HepG2 (cell line): ENCODE results near the gene SELENOT. TPM values are rescaled to one million over a fixed set of nuclear protein-coding genes. Genes with fewer than 3 reads are reported as not detected.

ENCODE experiments used
- BRD4 ChIP-seq: sonication (generic); formaldehyde crosslinking; IDR thresholded peaks from 2 replicates; pipeline ENCODE4 v1.4.0; 2020; ENCODE audit warnings: missing genetic modification reagents
- CHD4 ChIP-seq: fragments of 200-600 bp; sonication (generic); IDR thresholded peaks from 2 replicates; pipeline ENCODE4 v1.7.0; 2017; ENCODE audit warnings: mild to moderate bottlenecking, low read length, borderline replicate concordance
- JDP2 ChIP-seq: sonication (generic); formaldehyde crosslinking; IDR thresholded peaks from 2 replicates; pipeline ENCODE4 v1.8.1; 2022; ENCODE audit warnings: missing genetic modification reagents, borderline replicate concordance
- KAT2B ChIP-seq: fragments of 150-350 bp; IDR thresholded peaks from 2 replicates; pipeline ENCODE4 v1.6.1; 2014; ENCODE audit warnings: low read depth, low read length, borderline replicate concordance
- MEF2D ChIP-seq: sonication (generic); formaldehyde crosslinking; IDR thresholded peaks from 2 replicates; pipeline ENCODE4 v1.5.1; 2020; ENCODE audit warnings: mild to moderate bottlenecking, missing genetic modification reagents
- NCOR1 ChIP-seq: fragments of 200-600 bp; sonication (generic); IDR thresholded peaks from 2 replicates; pipeline ENCODE4 v1.7.0; 2017; ENCODE audit warnings: antibody characterized with exemption, low read length, borderline replicate concordance
- NFE2L2 ChIP-seq: fragments of 150-350 bp; IDR thresholded peaks from 2 replicates; pipeline ENCODE4 v1.6.1; 2014; ENCODE audit warnings: low read length
- ONECUT2 ChIP-seq: sonication (generic); formaldehyde crosslinking; IDR thresholded peaks from 2 replicates; pipeline ENCODE4 v1.4.0; 2020; ENCODE audit warnings: missing genetic modification reagents
- RBM22 ChIP-seq: fragments of 200-400 bp; formaldehyde crosslinking; optimal IDR thresholded peaks from 2 replicates; pipeline ENCODE3; 2017; ENCODE audit warnings: mild to moderate bottlenecking, low read length, moderate library complexity
- RXRA ChIP-seq: sonication (generic); formaldehyde crosslinking; IDR thresholded peaks from 2 replicates; pipeline ENCODE4 v1.5.1; 2020; ENCODE audit warnings: missing genetic modification reagents
- SALL2 ChIP-seq: sonication (generic); formaldehyde crosslinking; IDR thresholded peaks from 2 replicates; pipeline ENCODE4 v1.8.1; 2023; ENCODE audit warnings: mild to moderate bottlenecking, missing genetic modification reagents, inconsistent platforms
- SIN3B ChIP-seq: fragments of 150-350 bp; IDR thresholded peaks from 2 replicates; pipeline ENCODE4 v1.6.1; 2014; ENCODE audit warnings: low read length
- SIX4 ChIP-seq: sonication (generic); formaldehyde crosslinking; IDR thresholded peaks from 2 replicates; pipeline ENCODE4 v1.4.0; 2020; ENCODE audit warnings: missing genetic modification reagents
- SRF ChIP-seq: IDR thresholded peaks from 2 replicates; pipeline ENCODE4 v1.6.1; 2011; ENCODE audit warnings: mild to moderate bottlenecking, low read depth, low read length, moderate library complexity
- TBX3 ChIP-seq: fragments of 450-650 bp; IDR thresholded peaks from 2 replicates; pipeline ENCODE4 v1.6.1; 2017; ENCODE audit warnings: antibody characterized with exemption, mild to moderate bottlenecking, inconsistent platforms, borderline replicate concordance
- ZNF124 ChIP-seq: sonication (generic); formaldehyde crosslinking; IDR thresholded peaks from 2 replicates; pipeline ENCODE4 v1.4.0; 2020; ENCODE audit warnings: missing genetic modification reagents
- ZNF282 ChIP-seq: fragments of 450-650 bp; IDR thresholded peaks from 2 replicates; pipeline ENCODE4 v1.6.1; 2018; ENCODE audit not compliant: partially characterized antibody
- ZNF546 ChIP-seq: sonication (generic); formaldehyde crosslinking; conservative IDR thresholded peaks from 2 replicates; pipeline ENCODE4 v1.8.1; 2023; ENCODE audit warnings: mild to moderate bottlenecking, missing genetic modification reagents
- ZNF615 ChIP-seq: sonication (generic); formaldehyde crosslinking; IDR thresholded peaks from 2 replicates; pipeline ENCODE4 v1.5.0; 2020; ENCODE audit warnings: mild to moderate bottlenecking, missing genetic modification reagents, borderline replicate concordance
- ZNF781 ChIP-seq: sonication (generic); formaldehyde crosslinking; IDR thresholded peaks from 2 replicates; pipeline ENCODE4 v1.5.1; 2020; ENCODE audit warnings: borderline replicate concordance, mild to moderate bottlenecking, missing genetic modification reagents; ENCODE audit errors: not compliant biosample characterization
- polyA plus RNA-seq, 8 experiments: library from polyadenylated mRNA; depleted of rRNA in 3 of 8; stranded (reverse) in 7 of 8; unstranded in 1 of 8; fragments of >200 nt; fragmentation: Illumina TruSeq in 4 of 8; extraction: Trizol in 4 of 8; gene quantifications; 2 replicates each; pipeline versions ENCODE4 v1.2.1 to v1.2.3, GENCODE V29; 2011 to 2016; ENCODE audit warnings: low read depth in 4 of 8, missing spikeins in 1 of 8, mixed read lengths in 1 of 8; ENCODE audit not compliant: insufficient read depth in 1 of 8
- total RNA-seq, 5 experiments: library from RNA; depleted of rRNA; stranded (reverse); fragments of >200 nt; fragmentation: Illumina TruSeq; extraction: Trizol; gene quantifications; 2 replicates each; pipeline ENCODE4 v1.2.3, GENCODE V29; 2016; ENCODE audit warnings: low read depth in 1 of 5
- TF ChIP-seq, protein P1 (sequence below): IDR thresholded peaks from 2 replicates; pipeline ENCODE4 v1.6.1; 2016; ENCODE audit warnings: missing genetic modification reagents, missing compliant biosample characterization
- TF ChIP-seq, protein P2 (sequence below): sonication (generic); formaldehyde crosslinking; IDR thresholded peaks from 2 replicates; pipeline ENCODE4 v1.8.0; 2022; ENCODE audit warnings: missing genetic modification reagents, low read depth, mild to moderate bottlenecking, borderline replicate concordance
- TF ChIP-seq, protein P3 (sequence below), 2 experiments: fragments of 450-650 bp in 1 of 2; sonication (generic) in 1 of 2; formaldehyde crosslinking; IDR thresholded peaks; 2 replicates each; pipeline versions ENCODE4 v1.5.0 to v1.8.0; 2020 to 2022; ENCODE audit warnings: mild to moderate bottlenecking in 1 of 2, missing genetic modification reagents in 1 of 2
- TF ChIP-seq, protein P4 (sequence below): sonication (generic); formaldehyde crosslinking; IDR thresholded peaks from 2 replicates; pipeline ENCODE4 v1.4.0; 2020; ENCODE audit warnings: mild to moderate bottlenecking, missing genetic modification reagents
- TF ChIP-seq, protein P5 (sequence below): sonication (generic); formaldehyde crosslinking; IDR thresholded peaks from 2 replicates; pipeline ENCODE4 v1.9.0; 2021; ENCODE audit warnings: missing genetic modification reagents, mild to moderate bottlenecking, borderline replicate concordance
- TF ChIP-seq, protein P6 (sequence below): sonication (generic); formaldehyde crosslinking; IDR thresholded peaks from 2 replicates; pipeline ENCODE4 v1.5.1; 2020; ENCODE audit warnings: missing genetic modification reagents, mild to moderate bottlenecking, borderline replicate concordance

The SELENOT gene
- total and polyA plus RNA-seq, 2 of the 13 experiments (the other 11 are each of a cell fraction or from before 2014, with no cell fraction given): 122 to 273 TPM

DNA sequence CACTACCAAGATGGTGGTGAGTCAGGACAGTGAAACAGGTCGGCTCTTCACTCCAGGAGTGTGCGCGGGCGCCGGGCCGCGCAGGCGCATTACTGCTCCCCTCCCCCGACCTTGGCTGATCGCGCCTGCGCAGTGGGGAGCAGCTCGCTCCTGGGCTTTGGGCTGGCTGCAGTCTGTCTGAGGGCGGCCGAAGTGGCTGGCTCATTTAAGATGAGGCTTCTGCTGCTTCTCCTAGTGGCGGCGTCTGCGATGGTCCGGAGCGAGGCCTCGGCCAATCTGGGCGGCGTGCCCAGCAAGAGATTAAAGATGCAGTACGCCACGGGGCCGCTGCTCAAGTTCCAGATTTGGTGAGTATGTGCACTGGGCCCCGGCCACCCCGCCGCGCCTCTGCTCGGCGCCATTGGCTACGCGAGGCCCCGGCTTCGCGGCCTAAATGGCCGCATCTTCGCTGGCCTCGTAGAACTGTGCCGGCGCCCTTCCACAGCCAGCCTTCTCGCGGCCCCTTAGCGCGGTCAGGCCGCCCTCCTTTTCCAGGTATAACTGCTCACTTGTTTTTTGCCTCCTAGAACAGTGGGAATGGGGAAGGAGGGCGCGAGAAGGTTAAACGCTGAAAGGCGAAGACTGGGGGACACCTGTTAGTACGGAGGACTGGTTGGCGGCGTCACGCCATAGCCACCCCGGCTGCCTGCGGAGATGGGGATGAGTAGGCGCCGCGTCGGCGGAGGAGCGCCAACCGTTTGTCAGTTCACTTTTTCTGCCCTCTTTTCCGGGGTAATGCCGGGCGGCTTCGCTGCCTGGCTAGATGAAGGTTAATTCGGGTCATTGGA lies at the start of gene SELENOT (continued):
- TF ChIP-seq SRF: no peak
- no peak for TF ChIP-seq TBX3
- TF ChIP-seq NCOR1: no peak
- no peak for TF ChIP-seq RBM22
- TF ChIP-seq SIN3B: no peak
- TF ChIP-seq, protein P1, sequence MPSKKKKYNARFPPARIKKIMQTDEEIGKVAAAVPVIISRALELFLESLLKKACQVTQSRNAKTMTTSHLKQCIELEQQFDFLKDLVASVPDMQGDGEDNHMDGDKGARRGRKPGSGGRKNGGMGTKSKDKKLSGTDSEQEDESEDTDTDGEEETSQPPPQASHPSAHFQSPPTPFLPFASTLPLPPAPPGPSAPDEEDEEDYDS (CRISPR knock-in tag): peak; percentile 88
- peak; percentile 92 for TF ChIP-seq ZNF781 (CRISPR knock-in tag)
- no peak for TF ChIP-seq KAT2B
- peak; percentile 61 for TF ChIP-seq MEF2D (CRISPR knock-in tag)
- TF ChIP-seq, protein P2, sequence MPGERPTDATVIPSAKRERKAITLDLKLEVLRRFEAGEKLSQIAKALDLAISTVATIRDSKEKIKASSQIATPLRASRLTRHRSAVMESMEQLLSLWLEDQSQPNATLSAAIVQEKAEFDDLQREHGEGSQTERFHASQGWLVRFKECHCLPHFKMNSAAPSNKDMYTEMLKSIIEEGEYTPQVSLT: no peak
- no peak for TF ChIP-seq CHD4
- peak; percentile 83 for TF ChIP-seq SALL2 (CRISPR knock-in tag)
- TF ChIP-seq BRD4 (CRISPR knock-in tag): peak; percentile 87
- TF ChIP-seq, protein P3, sequence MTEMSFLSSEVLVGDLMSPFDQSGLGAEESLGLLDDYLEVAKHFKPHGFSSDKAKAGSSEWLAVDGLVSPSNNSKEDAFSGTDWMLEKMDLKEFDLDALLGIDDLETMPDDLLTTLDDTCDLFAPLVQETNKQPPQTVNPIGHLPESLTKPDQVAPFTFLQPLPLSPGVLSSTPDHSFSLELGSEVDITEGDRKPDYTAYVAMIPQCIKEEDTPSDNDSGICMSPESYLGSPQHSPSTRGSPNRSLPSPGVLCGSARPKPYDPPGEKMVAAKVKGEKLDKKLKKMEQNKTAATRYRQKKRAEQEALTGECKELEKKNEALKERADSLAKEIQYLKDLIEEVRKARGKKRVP (CRISPR knock-in tag; IDR thresholded peaks at IDR 0.05): 0 out of 4 replicates have a peak, but pooled peaks of 1 of the 2 experiments have one; percentile 26
- TF ChIP-seq, protein P4, sequence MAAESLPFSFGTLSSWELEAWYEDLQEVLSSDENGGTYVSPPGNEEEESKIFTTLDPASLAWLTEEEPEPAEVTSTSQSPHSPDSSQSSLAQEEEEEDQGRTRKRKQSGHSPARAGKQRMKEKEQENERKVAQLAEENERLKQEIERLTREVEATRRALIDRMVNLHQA (CRISPR knock-in tag): no peak
- TF ChIP-seq ZNF546 (CRISPR knock-in tag): peak; percentile 48; the same call in 1 of the 2 replicates
- no peak; the same call in 1 of the 2 replicates for TF ChIP-seq JDP2 (CRISPR knock-in tag)
- no peak for TF ChIP-seq ONECUT2
- TF ChIP-seq NFE2L2: no peak
- TF ChIP-seq, protein P5, sequence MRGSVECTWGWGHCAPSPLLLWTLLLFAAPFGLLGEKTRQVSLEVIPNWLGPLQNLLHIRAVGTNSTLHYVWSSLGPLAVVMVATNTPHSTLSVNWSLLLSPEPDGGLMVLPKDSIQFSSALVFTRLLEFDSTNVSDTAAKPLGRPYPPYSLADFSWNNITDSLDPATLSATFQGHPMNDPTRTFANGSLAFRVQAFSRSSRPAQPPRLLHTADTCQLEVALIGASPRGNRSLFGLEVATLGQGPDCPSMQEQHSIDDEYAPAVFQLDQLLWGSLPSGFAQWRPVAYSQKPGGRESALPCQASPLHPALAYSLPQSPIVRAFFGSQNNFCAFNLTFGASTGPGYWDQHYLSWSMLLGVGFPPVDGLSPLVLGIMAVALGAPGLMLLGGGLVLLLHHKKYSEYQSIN (CRISPR knock-in tag): peak; percentile 56; the same call in 1 of the 2 replicates
- peak; percentile 93; the same call in 1 of the 2 replicates for TF ChIP-seq ZNF615 (CRISPR knock-in tag)
- peak; percentile 60; the same call in 1 of the 2 replicates for TF ChIP-seq RXRA (CRISPR knock-in tag)
- no peak for TF ChIP-seq SIX4 (CRISPR knock-in tag)
- no peak for TF ChIP-seq ZNF282
- TF ChIP-seq ZNF124 (CRISPR knock-in tag): no peak; the same call in 1 of the 2 replicates
- TF ChIP-seq, protein P6, sequence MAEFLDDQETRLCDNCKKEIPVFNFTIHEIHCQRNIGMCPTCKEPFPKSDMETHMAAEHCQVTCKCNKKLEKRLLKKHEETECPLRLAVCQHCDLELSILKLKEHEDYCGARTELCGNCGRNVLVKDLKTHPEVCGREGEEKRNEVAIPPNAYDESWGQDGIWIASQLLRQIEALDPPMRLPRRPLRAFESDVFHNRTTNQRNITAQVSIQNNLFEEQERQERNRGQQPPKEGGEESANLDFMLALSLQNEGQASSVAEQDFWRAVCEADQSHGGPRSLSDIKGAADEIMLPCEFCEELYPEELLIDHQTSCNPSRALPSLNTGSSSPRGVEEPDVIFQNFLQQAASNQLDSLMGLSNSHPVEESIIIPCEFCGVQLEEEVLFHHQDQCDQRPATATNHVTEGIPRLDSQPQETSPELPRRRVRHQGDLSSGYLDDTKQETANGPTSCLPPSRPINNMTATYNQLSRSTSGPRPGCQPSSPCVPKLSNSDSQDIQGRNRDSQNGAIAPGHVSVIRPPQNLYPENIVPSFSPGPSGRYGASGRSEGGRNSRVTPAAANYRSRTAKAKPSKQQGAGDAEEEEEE: no peak
